Eye (tissue), 1 donor: Measurements from ENCODE around the gene LMAN2.
"Not testable (repeated sequence)": the region's sequence is repeated elsewhere in the genome, so short reads cannot be mapped to it uniquely, and the experiment has no call there.

Source experiments
- DNase-seq: peaks from one replicate; pipeline ENCODE4 v3.0.0-alpha.2; 2015

LMAN2 gene

DNA sequence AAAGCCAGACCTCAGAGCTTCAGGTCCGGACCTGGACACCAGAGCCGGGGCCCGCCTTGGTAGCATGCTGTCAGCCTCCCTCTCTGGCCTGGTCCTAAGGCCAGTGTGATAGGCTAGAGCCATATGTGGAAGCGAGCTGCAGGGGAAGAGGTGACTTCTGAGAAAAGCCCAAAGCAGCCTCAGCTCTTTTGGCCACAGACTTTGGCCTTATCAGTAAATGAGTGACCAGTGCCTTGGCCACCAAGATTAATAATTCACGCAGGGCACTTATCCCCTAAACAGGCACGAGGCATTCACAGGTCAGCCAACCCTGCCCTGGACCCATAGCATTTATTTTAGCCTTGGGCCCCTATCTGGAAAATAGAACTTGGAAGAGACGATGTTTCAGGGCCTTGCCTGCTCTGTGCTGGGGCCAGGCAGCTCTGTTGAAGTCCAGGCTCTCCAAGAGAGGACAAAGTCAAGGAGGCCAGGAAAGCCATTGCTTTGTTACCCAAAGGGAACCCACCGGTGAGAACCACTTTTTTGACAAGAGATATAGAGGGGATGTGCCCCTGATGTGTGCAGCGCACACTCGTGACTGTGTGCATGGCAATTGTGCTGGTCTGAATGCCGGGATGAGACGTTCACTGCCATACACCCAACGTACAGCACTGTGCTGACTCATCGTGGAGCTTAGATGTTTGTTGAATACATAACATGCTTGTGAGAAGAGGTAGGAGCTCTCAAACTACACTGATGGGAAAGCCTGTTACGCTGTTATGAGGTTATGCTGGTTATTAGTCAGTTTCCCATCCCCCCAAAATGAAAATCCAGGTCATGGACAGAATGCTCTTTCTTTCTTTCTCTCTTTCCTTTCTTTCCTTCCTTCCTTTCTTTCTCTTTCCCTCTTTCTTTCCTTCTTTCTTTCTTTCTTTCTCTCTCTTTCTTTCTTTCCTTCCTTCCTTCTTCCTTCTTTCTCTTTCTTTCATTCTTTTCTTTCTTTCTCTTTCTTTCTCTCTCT is 27.7 kb upstream of the LMAN2 start:
- DNase-seq, result no peak

DNA sequence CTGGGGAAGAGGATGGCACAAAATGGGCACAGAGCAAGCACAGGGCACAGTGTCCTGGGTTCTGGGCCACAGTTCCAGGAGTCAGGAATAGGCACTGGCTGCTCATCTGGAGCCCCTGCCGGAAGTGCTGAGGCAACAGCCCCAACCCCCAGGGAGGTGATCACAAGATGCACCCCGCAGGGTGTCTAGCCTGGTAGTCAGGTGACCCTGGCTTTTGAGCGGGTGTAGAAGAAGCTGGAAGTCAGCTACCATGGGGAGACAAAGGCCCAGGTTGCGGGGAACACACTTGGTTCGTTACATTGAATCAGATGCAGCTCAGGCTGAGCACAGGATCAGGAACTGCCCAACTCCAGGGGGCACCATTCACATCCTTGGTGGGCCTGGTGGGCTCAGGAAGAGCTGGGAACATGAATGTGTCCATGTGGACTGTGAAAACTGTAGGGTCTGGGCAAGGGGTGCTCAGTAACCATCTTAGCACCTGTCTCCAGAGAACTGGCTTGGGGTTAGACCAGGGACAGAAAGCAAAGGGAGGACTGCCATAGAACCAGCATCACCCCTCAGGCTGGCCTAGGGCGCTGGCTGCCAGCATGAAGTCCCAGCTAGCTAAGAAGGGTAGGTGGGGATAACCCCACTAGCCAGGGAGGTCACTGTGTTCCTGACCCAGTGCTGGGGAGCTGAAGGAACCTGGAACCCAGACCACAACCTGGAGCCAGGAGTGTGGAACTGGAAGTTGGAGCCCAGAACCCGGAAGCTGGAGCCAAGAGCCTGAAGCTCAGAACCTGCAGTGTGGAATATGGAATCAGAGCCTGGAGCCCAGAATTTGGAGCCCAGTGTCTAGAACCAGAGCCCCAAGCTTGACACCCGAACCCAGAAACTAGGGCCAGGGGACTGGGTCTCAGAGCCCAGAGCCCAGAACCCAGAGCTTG is 26.6 kb upstream of the LMAN2 start:
- DNase-seq, result no peak

DNA sequence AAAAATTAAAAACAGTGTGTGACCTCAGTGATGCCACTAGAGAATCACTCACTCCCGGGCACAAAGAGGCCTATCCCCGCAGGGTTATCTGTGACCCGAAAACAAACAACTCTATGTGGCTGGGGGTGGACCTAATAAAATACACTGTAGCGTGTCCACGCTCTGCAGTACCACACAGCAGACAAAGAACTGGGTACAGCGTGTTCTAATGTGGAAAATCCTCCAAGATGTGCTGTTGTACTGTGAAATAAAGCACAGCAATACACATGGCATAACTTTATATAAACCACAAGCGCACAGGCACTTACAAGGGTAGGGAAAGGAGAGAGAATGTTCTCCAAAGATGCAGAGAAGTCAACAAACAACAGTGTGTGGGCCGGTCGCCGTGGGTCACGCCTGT is 24.6 kb upstream of the LMAN2 start:
- no peak for DNase-seq

DNA sequence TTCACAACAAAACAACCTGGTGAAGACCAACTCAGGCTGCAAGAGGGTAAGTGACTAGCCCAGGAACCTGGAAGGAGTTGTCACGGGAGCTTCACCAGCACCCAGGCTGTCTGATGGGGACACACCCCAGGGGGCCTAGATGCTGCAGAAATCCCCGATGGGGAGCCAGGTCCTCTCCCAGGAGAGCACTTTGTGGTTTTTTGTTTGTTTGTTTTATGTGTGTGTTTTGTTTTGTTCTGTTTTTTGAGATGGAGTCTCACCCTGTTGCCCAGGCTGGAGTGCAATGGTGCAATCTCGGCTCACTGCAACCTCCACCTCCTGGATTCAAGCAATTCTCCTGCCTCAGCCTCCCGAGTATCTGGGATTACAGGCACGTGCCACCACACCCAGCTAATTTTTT is 24.0 kb upstream of the LMAN2 start:
- DNase-seq, result not testable (repeated sequence)

DNA sequence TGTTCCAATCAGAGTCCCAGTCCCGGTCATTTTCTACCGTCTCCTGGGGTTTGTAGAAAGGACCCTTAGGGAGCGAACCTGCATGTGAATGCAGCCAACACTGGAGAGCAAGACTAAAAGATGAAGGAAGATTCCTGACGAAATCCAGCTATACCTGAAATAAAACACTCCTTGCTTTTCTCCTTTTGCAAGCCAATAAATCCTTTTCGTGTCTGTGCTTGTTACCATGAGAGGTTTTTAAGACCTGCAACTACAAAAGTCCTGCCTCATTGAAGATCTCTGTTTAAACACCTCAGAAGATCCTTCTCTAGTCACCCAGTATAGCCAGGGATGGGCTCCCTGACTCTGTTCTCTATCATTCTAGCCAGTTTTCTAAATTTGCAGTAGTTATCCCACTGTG is 22.7 kb upstream of the LMAN2 start:
- DNase-seq, result no peak

DNA sequence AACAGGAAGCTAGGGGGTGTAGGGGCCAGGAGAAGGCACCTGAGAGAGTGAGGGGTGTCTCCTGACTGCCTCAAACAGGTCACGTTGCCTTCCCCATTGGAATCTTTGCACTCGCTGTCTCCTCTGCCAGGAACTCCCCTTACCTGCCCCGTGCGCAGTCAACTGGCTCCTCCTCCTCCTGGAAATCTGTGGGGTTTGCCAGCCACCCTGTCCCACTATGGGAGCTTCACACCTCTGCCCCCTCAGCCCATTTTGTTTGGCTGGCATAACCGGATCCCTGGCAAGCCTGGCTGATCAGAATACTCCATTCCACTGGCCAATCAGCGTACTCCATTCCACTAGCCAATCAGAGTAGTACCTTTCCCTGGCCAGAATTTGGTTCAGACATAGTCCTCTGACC is 22.3 kb upstream of the LMAN2 start:
- DNase-seq, result no peak

DNA sequence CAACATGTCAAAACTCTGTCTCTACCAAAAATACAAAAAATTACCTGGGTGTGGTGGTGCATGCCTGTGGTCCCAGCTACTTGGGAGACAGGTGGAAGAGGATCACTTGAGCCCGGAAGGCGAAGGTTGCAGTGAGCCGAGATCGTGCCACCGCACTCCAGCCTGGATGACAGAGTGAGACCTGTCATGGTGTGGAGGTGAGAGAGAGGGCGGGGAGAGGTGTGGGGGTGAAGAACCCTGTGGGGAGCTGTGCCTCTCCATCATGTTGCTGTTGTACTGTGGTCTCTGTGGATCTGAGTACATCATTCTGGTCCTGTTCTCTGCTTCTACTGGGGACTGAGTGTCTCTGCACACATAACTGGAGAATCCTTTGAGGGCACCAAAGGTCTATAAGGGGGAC is 21.4 kb upstream of the LMAN2 start:
- DNase-seq, result no peak

DNA sequence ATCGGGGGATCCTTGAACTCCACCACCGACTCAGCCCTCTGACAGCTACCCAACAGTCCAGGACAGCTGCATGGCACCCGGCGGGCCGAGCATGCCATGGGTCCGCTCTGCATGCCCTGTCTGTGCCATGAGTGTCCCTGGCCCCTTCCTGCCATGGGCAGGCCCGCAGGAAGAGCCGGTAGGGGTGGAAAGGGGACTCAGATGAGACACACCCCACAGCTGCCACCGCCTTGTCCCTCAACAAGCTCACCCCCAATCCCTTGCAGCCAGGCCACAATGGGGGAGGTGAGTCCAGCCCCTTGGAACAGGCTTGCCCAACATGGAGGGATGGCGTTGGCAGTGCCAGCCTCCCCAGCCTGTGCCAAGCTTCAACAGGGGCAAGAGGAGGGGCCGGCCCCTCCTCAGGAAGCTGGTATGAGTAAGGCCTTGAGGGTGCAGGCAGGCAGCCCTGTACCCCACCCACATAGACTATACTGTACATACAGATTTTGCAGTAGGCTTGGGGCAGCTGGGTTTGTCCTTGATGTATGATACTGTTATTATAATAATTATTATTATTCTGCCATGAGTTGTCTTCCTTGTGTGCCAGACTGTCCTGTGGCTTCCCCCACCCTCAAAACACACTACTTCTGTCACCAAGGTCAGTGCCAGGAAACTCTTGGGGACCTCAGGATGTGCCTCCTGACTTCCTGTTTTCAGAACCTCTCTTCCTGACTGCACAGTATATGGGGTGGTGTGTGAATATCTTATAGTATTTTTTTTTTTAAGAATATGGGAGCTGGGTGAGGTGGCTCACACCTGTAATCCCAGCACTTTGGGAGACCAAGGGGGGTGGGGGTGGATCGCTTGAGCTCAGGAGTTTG is 20.8 kb upstream of the LMAN2 start:
- no peak for DNase-seq

DNA sequence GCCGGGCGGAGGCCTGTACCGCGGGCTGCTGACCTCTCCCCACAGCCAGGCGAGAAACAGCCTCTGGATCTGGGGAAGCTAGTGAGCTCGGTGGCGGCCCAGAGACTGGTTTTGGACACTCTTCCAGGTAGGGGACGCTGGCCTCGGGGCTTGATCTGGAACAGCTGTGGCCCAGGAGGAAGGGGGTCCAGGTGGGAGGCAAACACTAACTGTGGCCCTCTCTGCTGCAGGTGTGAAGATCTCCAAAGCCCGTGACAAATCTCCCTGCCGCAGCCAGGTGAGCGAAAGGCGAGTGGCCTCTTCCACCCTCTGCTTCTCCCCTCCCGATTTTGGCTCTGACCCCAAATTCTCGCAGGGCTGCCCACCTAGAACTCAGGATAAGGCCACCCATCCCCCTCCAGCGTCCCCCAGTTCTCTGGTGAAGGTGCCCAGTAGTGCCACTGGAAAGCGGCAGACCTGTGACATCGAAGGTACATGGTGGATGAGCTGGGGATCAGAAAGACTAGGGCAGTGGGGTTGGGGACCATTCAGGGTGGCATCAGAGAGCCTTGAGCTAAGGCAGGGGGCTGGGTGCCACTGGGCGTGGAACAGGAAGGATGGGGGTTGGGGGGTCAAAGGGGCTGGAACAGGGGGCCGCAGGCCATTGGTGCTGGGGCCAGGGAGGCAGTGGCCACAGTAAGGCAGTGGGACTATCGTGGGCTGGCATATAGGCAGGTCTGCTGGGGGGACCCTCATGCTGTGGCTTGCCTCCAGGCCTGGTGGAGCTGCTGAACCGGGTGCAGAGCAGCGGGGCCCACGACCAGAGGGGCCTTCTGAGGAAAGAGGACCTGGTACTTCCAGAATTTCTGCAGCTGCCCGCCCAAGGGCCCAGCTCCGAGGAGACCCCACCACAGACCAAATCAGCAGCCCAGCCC is 19.9 kb upstream of the LMAN2 start:
- no peak for DNase-seq

DNA sequence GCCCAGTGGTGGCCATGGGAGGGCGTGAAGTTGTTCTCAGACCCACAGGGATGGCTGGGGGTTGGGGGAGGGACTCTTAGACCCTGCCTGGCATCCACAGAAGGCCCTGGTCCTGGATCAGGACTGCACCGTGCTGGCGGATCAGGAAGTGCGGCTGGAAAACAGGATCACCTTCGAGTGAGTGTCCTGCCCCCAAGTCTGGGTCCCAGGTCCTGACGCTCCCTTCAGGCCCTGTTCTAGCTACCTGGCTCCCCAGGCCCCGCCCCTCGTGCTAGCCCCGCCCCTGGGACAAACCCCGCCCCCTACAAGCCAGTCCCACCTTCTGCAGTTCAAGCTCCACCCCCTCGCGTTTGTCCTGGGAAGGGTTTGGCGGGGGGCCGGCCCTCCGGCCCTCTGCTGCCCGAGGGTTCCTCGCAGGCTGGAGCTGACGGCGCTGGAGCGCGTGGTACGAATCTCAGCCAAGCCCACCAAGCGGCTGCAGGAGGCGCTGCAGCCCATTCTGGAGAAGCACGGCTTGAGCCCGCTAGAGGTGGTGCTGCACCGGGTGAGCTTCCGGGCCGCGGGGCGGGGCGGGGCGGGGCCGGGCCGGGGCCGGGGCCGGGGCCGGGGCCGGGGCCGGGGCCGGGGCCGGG is 19.1 kb upstream of the LMAN2 start:
- DNase-seq, result peak; percentile 90

DNA sequence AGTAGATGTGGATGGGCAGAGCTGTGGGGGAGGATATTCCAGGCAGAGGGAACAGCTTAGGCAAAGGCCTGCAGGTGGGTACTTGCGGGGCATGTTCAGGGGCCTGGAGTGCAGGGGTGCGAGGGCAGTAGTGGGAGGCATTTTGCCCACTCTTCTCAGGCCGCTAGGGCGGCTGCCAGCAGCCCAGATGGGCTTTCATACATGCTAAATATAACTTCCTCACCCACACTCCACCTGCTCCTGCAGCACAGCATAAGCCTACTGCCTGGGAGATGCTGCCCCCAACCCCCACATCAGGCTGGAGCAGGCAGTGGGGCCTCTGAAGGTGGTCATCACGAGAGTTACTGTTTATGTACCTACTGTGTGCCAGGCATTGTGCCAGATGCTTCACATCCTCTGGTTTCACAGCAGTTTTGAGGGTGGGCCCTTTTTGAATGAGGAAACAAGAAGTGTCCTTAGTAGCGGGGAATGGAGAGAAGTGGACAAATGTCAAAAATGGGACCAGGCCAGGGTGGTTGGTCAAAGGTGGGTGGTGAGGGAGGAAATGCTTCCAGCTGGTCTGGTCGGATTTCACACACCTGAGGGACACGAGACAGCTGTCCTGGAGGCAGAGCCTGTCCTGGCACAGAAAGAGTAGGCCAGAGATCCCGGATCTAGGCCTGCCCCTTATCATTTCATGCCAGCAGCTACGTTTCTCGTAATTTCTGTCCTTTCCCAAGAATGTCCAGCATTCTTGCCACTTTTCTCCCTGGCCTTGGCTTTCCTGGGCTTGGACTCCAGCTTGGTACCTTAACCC is 18.4 kb upstream of the LMAN2 start:
- DNase-seq, result no peak

DNA sequence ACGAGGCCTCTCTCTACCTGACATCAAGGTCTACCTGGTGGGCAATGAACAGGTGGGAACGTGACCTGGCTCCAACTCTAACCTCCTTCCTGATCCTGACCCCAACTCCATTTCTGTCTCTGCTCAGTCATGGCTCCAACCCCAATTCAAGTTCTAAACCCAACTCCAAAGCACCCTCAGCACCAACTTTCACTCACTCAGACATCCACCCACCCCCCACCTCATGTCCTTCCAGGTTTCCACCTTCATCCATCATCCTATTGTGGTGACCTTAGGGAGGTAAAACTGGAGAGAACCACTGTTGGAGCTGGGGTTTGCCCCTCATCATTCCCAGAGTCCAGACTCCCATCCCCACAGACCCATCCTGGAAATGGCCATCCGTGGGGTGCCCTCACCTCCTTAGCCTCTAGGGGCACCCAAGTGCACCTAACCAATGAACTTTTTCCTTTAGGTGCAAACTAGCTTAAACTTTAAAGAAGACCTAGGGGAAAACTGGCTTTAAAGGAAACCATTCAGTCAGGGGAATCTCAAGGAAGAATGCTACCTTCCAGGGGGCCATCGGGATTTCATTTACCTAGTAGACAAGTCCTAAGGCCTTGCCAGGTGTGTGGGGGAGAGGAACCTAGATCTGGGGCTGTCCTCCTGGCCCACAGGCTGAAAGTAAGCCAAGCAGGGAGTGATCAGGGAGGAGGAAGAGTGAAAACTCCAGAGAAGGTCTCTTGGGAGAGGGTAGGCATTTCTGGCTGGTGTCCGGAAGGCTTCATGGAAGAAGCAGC is 17.6 kb upstream of the LMAN2 start:
- peak; percentile 32 for DNase-seq

DNA sequence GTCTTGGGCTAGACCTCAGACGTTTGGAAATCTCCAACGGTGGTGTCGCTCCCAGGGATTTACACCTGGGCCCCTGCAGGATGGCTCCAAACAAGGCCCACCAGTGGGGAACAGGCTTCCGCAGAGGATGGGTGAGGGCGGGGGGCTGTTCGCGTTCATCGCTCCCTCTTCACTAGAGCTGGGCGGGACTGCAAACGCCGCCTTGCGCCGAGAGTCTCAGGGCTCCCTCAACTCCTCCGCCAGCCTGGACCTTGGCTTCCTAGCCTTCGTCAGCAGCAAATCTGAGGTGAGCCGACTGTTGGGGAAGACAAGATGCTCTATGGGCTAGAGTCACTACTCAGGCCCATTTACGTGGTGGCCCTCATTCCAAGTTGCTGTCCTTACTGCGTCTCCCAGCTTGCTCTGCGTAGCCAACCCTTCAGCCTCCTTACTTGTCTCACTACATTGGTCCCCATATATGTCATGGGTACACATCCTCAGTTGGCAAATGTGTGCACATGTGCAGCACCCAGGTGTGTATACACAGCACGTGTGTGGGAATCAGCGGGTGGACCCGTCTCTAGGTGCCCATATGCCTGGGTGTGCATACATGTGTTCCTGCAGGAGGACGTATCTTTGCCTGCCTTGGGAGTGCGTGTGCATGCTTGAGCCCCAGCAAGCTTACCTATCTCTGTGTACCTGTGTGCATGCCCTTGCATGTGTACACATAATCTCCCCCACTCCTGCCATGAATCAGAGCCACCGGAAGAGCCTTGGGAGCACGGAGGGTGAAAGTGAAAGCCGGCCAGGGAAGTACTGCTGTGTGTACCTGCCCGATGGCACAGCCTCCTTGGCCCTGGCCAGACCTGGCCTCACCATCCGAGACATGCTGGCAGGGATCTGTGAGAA is 16.8 kb upstream of the LMAN2 start:
- no peak for DNase-seq

DNA sequence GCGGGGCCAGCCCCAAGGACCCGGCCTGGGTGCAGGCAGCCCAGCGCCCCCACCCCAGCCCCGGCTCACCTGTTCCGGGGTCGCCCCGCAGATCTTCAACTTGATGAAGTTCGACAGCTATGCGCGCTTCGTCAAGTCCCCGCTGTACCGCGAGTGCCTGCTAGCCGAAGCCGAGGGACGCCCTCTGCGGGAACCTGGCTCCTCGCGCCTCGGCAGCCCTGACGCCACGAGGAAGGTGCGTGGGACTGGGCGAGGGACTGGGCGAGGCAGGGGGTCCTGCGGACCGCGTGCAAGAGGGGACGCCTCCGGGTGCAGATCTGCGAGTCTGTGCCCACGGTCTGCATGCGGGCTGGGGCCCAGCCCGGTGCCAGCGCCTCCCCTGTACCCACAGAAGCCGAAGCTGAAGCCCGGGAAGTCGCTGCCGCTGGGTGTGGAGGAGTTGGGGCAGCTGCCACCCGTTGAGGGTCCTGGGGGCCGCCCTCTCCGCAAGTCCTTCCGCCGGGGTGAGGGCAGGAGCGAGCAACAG is 15.9 kb upstream of the LMAN2 start:
- no peak for DNase-seq

DNA sequence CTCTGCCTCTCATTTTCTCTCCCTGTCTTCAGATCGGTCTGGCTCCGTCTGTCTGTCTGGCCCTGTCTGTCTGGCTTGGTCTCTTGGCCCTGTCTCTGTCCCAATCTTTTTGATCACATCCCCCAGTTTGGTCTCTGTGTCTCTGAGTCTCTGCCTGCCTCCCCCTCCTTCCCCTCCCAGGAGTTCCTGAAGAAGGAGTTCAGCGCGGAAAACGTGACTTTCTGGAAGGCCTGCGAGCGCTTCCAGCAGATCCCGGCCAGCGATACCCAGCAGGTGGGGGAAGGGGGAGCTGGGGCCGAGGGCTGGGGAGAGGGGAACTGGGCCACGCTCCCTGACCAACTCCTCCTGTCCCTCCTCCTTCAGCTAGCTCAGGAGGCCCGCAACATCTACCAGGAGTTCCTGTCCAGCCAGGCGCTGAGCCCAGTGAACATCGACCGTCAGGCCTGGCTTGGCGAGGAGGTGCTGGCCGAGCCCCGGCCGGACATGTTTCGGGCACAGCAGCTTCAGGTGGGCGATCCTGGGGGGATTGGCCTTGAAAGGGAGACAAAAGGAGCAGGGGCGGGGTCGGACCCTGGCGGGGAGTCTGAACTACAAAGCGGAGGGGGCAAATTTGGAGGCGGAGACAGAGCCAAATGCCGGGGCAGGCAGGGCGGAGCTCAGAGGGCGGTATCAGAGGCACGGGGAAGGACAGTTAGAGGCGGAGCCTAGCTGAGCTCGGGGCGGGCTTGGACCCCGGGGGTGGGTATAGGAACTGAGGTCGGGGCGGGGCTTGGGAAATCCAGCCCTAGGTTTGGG is 15.3 kb upstream of the LMAN2 start:
- peak; percentile 96 for DNase-seq

DNA sequence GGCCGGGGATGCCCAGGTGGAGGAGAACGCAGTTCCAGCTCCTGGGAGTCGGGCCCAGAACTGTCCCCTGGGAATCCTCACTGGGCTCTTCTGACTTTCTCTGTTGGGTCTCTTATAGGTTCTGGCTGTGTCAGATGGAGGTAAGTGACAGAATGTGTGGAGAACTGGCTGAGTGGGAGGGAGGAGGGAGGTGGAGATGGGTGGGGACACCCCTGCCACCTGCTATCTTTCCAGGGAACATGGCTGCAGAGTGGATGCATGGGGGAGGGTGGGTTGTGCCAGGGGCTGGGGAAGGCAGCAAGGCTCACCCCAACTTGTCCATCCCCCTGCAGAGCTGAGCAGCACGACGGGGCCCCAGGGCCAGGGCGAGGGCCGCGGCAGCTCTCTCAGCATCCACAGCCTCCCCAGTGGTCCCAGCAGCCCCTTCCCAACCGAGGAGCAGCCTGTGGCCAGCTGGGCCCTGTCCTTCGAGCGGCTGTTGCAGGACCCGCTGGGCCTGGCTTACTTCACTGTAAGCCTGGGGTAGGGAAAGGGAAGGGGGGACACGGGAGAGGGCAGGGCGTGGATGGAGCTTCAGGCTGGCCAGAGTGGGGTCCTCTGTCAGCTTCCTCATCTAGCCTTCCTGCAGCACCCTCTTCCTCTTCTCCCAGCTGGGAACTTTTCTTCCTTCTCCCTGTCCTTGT is 14.5 kb upstream of the LMAN2 start:
- DNase-seq, result no peak
